NCI-H524 treated with DMSO at 0.1 percent for 48 hours (cell line): ENCODE data around the gene NPFF.
"Not testable (repeated sequence)": the region's sequence is repeated elsewhere in the genome, so short reads cannot be mapped to it uniquely, and the experiment has no call there.

Source experiments
- DNase-seq: peaks from one replicate; lab custom pipeline; 2025; lab: John Stamatoyannopoulos, UW

NPFF gene

GRCh38 chr12:53495903-53496751 lies 11.2 kb downstream of the NPFF start:
- no peak for DNase-seq

- DNase-seq, result no peak
Measured at GRCh38 chr12:53493610-53494391, 13.5 kb downstream of the NPFF start.

GRCh38 chr12:53492830-53493609 lies 14.3 kb downstream of the NPFF start:
- peak; percentile 69 for DNase-seq

- DNase-seq, result no peak
Measured at GRCh38 chr12:53492188-53492587, 15.1 kb downstream of the NPFF start.

- no peak for DNase-seq
Measured at GRCh38 chr12:53489242-53489864, 17.9 kb downstream of the NPFF start.

GRCh38 chr12:53486736-53487487 lies 20.4 kb downstream of the NPFF start:
- DNase-seq, result no peak

- DNase-seq, result no peak
Measured at GRCh38 chr12:53485955-53486735, 21.1 kb downstream of the NPFF start.

GRCh38 chr12:53484686-53485575 lies 22.4 kb downstream of the NPFF start:
- no peak for DNase-seq

- DNase-seq, result no peak
Measured at GRCh38 chr12:53483979-53484377, 23.3 kb downstream of the NPFF start.

- no peak for DNase-seq
Measured at GRCh38 chr12:53483225-53483978, 23.9 kb downstream of the NPFF start.

GRCh38 chr12:53482626-53483168 lies 24.6 kb downstream of the NPFF start:
- no peak for DNase-seq

GRCh38 chr12:53481939-53482586 lies 25.2 kb downstream of the NPFF start:
- DNase-seq, result no peak

GRCh38 chr12:53481458-53481857 lies 25.8 kb downstream of the NPFF start:
- DNase-seq, result not testable (repeated sequence)

GRCh38 chr12:53480491-53481442 lies 26.5 kb downstream of the NPFF start:
- DNase-seq, result no peak

GRCh38 chr12:53479331-53479730 lies 28.0 kb downstream of the NPFF start:
- no peak for DNase-seq

- no peak for DNase-seq
Measured at GRCh38 chr12:53478865-53479264, 28.4 kb downstream of the NPFF start.

GRCh38 chr12:53476769-53477209 lies 30.5 kb downstream of the NPFF start:
- peak; percentile 28 for DNase-seq
